Adrenal gland (tissue), 5 donors: ENCODE measurements around the gene TMEM123.

ENCODE experiments used
- POLR2A ChIP-seq, 2 donors: fragments of 450-650 bp; IDR thresholded peaks; one replicate each; pipeline ENCODE4 v1.6.1; 2017; ENCODE audit warnings: antibody characterized with exemption in 2 of 2, mild to moderate bottlenecking in 2 of 2, moderate library complexity in 1 of 2
- TF ChIP-seq, protein P1 (sequence below), 6 experiments: fragments of 450-650 bp in 4 of 6; fragments of 200-600 bp in 2 of 6; sonication (generic) in 1 of 6; IDR thresholded peaks; 1 replicate in 5 of 6; 2 replicates in 1 of 6; pipeline versions ENCODE4 v1.5.1 to v1.8.0; 2016 to 2021; ENCODE audit warnings: antibody characterized with exemption in 6 of 6, mild to moderate bottlenecking in 2 of 6, moderate library complexity in 1 of 6
- donor health status: DM: no; HTN: no; CAD: no.

DNA sequence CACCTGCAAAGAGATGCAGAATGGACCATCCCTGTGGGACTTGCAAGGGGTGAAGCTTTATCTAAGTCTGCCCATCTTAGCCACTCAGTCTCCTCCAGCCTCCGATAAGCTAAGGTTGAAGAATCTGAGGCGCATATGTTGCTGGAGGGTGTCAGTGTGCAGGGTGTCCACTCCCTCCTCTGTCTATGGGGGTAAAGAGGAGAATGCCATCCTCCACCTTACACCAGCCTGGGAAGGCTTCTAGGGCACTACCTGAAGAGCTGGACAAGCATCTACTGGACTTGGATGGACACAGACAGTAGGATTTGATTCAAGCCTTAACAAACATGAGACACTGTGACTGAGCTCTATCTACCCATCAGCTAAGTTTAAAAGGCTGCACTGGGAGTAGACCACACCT, 46.5 kb downstream of the TMEM123 start:
- TF ChIP-seq, protein P1, sequence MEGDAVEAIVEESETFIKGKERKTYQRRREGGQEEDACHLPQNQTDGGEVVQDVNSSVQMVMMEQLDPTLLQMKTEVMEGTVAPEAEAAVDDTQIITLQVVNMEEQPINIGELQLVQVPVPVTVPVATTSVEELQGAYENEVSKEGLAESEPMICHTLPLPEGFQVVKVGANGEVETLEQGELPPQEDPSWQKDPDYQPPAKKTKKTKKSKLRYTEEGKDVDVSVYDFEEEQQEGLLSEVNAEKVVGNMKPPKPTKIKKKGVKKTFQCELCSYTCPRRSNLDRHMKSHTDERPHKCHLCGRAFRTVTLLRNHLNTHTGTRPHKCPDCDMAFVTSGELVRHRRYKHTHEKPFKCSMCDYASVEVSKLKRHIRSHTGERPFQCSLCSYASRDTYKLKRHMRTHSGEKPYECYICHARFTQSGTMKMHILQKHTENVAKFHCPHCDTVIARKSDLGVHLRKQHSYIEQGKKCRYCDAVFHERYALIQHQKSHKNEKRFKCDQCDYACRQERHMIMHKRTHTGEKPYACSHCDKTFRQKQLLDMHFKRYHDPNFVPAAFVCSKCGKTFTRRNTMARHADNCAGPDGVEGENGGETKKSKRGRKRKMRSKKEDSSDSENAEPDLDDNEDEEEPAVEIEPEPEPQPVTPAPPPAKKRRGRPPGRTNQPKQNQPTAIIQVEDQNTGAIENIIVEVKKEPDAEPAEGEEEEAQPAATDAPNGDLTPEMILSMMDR (IDR thresholded peaks at IDR 0.05), result no peak
- TF ChIP-seq POLR2A (IDR thresholded peaks at IDR 0.05), result no peak
